Natural killer cell (primary cell): ENCODE results near the gene PLXNC1. TPM values are rescaled to one million over a fixed set of nuclear protein-coding genes. Genes with fewer than 3 reads are reported as not detected.
A peak's percentile ranks its signal among the peaks of the same experiment; 100 is the strongest.

Source experiments
- ATAC-seq, 3 donors: fragments of 150-1000 bp in 2 of 3; fragments of 200-7000 bp in 1 of 3; cut with Tn5 transposase; 1 replicate in 1 of 3; 2 replicates in 2 of 3; pipeline ENCODE4 v1.10.0; 2021; ENCODE audit warnings: mild to moderate bottlenecking in 2 of 3, moderate library complexity in 2 of 3
- DNase-seq, 2 donors: peaks; one replicate each; pipeline versions ENCODE4 v3.0.0 to v3.0.0-alpha.2; 2013 to 2021; ENCODE audit warnings: mixed read lengths in 1 of 2
- H3K27ac ChIP-seq: one replicate; pipeline ENCODE4 v1.5.1; 2013; ENCODE audit warnings: mild to moderate bottlenecking, low read length
- H3K27me3 ChIP-seq: one replicate; pipeline ENCODE4 v1.6.1; 2013; ENCODE audit warnings: low read length; ENCODE audit not compliant: control insufficient read depth, insufficient read depth
- H3K36me3 ChIP-seq: one replicate; pipeline ENCODE4 v1.6.1; 2013; ENCODE audit warnings: low read length; ENCODE audit not compliant: control insufficient read depth, insufficient read depth
- H3K4me1 ChIP-seq: one replicate; pipeline ENCODE4 v1.6.1; 2013; ENCODE audit warnings: low read length; ENCODE audit not compliant: control insufficient read depth, insufficient read depth
- H3K4me3 ChIP-seq: one replicate; pipeline ENCODE4 v1.5.1; 2013; ENCODE audit warnings: low read length
- H3K9me3 ChIP-seq: one replicate; pipeline ENCODE4 v1.6.1; 2013; ENCODE audit warnings: low read length; ENCODE audit not compliant: control insufficient read depth, insufficient read depth
- H3K27ac Mint-ChIP-seq, 2 donors: one replicate each; pipeline ENCODE4 v1.8.0; 2022; ENCODE audit warnings: mild to moderate bottlenecking in 2 of 2, mixed read lengths in 2 of 2, moderate library complexity in 1 of 2
- H3K27me3 Mint-ChIP-seq, 2 donors: one replicate each; pipeline ENCODE4 v1.8.0; 2022; ENCODE audit warnings: low read depth in 2 of 2, mixed read lengths in 2 of 2
- H3K36me3 Mint-ChIP-seq: one replicate; pipeline ENCODE4 v1.8.0; 2022; ENCODE audit warnings: mixed read lengths
- H3K4me1 Mint-ChIP-seq, 2 donors: one replicate each; pipeline ENCODE4 v1.8.0; 2022; ENCODE audit warnings: mixed read lengths in 2 of 2
- H3K4me3 Mint-ChIP-seq: one replicate; pipeline ENCODE4 v1.8.0; 2022; ENCODE audit warnings: mild to moderate bottlenecking, moderate library complexity, mixed read lengths
- H3K9me3 Mint-ChIP-seq, 2 donors: one replicate each; pipeline ENCODE4 v1.8.0; 2022; ENCODE audit warnings: mixed read lengths in 2 of 2
- WGBS: methylation state at CpG from one replicate; pipeline ENCODE4 v1.1.7; 2013; ENCODE audit warnings: missing lambda C conversion rate; ENCODE audit not compliant: insufficient coverage; 5-methylcytosine and 5-hydroxymethylcytosine counted together
- intact Hi-C: fragments of 100-400 bp; cut with micrococcal nuclease; formaldehyde crosslinking; loops from one replicate; pipeline ENCODE4 v1.14.2; 2022
- total RNA-seq, 4 donors: library from RNA; stranded (reverse); fragments of 120-200 nt in 1 of 4; gene quantifications; one replicate each; pipeline versions ENCODE4 v1.2.3 to v1.2.4, GENCODE V29; 2013 to 2022
- TF ChIP-seq, protein P1 (sequence below): fragments of 200-600 bp; IDR thresholded peaks from one replicate; pipeline ENCODE4 v1.8.0; 2022; ENCODE audit warnings: antibody characterized with exemption

Gene PLXNC1
- total RNA-seq, 3 donors from 2014 or later (not counting 1 experiment from before 2014, with no cell fraction given): 22.0 to 30.7 (median 26.5) TPM

DNA sequence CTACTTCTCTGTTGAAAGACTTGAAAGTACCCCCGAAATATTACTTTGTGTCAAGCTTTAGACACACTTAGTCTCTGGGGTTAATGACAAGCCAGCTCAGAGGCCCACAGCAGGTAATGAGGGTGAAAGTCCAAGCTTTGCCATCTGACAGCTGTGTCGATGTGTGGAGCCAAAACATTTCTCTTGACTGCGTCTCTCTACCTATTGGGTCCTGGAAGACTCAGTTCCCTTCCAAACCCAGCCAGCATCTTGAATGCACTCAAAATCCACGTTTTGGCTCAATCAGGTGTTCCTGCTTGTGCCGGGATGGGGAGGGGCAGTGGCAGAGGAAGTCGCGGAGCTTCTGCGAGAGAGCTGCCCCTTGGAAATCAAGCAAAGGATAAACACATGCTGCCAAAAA, 3.2 kb downstream of the PLXNC1 start:
- Histone ChIP-seq H3K27me3 (no peaks in the 10 kb centered on the region), H3K27ac (no peak overlapping the region), H3K9me3 (no peaks in the 10 kb centered on the region), H3K4me3 (no peak overlapping the region), H3K36me3 (no peaks in the 10 kb centered on the region), H3K4me1 (peaks cover 22% of the 10 kb centered on the region)
- Mint-ChIP-seq H3K27ac (no peak overlapping the region), H3K27me3 (no peaks in the 10 kb centered on the region), H3K9me3 (no peaks in the 10 kb centered on the region), H3K36me3 (no peaks in the 10 kb centered on the region), H3K4me3 (peak overlapping the region; percentile 94), H3K4me1 (peaks cover 23 to 52% of the 10 kb centered on the region in 2 donors)
- TF ChIP-seq, protein P1, sequence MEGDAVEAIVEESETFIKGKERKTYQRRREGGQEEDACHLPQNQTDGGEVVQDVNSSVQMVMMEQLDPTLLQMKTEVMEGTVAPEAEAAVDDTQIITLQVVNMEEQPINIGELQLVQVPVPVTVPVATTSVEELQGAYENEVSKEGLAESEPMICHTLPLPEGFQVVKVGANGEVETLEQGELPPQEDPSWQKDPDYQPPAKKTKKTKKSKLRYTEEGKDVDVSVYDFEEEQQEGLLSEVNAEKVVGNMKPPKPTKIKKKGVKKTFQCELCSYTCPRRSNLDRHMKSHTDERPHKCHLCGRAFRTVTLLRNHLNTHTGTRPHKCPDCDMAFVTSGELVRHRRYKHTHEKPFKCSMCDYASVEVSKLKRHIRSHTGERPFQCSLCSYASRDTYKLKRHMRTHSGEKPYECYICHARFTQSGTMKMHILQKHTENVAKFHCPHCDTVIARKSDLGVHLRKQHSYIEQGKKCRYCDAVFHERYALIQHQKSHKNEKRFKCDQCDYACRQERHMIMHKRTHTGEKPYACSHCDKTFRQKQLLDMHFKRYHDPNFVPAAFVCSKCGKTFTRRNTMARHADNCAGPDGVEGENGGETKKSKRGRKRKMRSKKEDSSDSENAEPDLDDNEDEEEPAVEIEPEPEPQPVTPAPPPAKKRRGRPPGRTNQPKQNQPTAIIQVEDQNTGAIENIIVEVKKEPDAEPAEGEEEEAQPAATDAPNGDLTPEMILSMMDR: no peak
- 57% methylated on average over 8 of the region's 8 CpGs for WGBS
- no peak for ATAC-seq
- intact Hi-C loops: loop anchor here (10.0 kb wide), 1 partner anchor 113 kb away; no protein-coding TSS in a partner anchor
- DNase-seq: no peak

DNA sequence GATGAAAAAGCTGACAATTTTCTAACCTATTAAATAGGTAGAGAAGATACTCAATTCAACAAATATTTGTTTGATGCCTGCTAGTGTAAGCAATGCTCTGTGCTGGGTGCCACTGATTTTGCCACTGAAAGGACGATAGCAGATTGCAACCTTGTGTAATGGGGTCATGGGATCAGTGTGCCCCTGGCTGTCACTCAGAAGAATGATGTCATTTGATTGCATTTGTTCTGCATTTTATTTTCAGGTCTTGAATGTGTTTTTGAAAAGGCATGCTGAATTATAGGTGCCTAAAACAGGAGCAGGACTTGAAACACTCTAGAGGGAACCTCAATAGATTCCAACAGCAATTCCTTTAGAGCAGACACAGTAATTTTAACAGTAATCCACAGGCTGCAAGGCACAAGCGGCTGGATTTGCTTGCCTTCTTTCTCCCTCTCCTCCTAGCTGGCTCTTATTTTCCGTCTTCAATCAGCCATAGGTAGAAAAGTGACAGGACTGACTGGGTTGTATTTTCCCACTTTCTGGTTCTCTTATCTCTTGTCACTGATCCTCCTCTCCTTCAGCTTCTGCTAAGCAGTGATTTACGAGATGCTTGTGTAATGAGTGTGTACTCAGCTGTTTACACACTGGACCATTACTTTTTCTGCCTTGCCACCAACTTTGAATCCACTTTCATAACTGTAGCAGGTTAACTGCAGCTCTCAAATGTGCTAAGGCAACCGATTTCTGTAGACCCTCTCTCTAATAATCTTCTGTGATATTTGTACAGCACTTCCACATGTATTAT, 4.1 kb downstream of the PLXNC1 start:
- no peak overlapping the region for H3K27ac ChIP-seq
- H3K9me3 ChIP-seq: no peaks in the 10 kb centered on the region
- ATAC-seq (no peak), DNase-seq (no peak)
- Mint-ChIP-seq H3K9me3 (no peaks in the 10 kb centered on the region), H3K27me3 (no peaks in the 10 kb centered on the region), H3K4me3 (peak overlapping the region; percentile 4), H3K27ac (no peak overlapping the region), H3K36me3 (no peaks in the 10 kb centered on the region), H3K4me1 (peaks cover 24 to 57% of the 10 kb centered on the region in 2 donors)
- TF ChIP-seq, protein P1: no peak
- intact Hi-C loops: loop anchor here (10.0 kb wide), 1 partner anchor 112 kb away; no protein-coding TSS in a partner anchor
- peaks cover 27% of the 10 kb centered on the region for H3K4me1 ChIP-seq
- 72% methylated on average over 3 of the region's 5 CpGs for WGBS
- H3K4me3 ChIP-seq: no peak overlapping the region
- H3K27me3 ChIP-seq: no peaks in the 10 kb centered on the region
- no peaks in the 10 kb centered on the region for H3K36me3 ChIP-seq

DNA sequence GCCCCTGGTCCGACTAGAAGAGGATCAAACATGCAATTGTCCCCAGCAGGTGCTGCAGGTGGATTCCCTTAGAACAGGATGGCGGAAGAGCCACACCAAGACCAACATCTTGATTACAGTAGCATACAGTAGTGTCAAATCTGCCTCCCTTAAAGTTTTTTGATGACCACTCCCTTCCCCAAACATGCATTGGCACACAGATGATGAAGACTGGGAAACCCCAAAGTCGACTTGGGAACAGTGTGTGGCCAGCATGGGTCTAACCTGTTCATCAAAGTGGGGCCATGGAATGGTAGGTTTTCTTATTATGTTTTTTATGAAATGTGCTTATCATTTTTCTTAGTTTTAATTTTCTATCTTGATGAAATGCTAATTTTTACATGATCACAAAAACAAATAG, 8.8 kb downstream of the PLXNC1 start:
- Mint-ChIP-seq H3K27ac (no peak overlapping the region), H3K4me1 (peaks cover 30 to 63% of the 10 kb centered on the region in 2 donors), H3K36me3 (no peaks in the 10 kb centered on the region), H3K4me3 (no peak overlapping the region), H3K27me3 (no peaks in the 10 kb centered on the region), H3K9me3 (peaks cover 0 to 2% of the 10 kb centered on the region in 2 donors)
- DNase-seq (no peak), ATAC-seq (no peak)
- no peak overlapping the region for H3K27ac ChIP-seq
- H3K9me3 ChIP-seq: no peaks in the 10 kb centered on the region
- TF ChIP-seq, protein P1: no peak
- H3K36me3 ChIP-seq: no peaks in the 10 kb centered on the region
- peaks cover 14% of the 10 kb centered on the region for H3K4me1 ChIP-seq
- H3K27me3 ChIP-seq: no peaks in the 10 kb centered on the region
- 84% methylated on average over 3 of the region's 3 CpGs for WGBS
- intact Hi-C loops: loop anchor here (10.0 kb wide), 1 partner anchor 108 kb away; no protein-coding TSS in a partner anchor
- no peak overlapping the region for H3K4me3 ChIP-seq
